ENCODE data around the gene CCDC116.
"Not testable (repeated sequence)": the region's sequence is repeated elsewhere in the genome, so short reads cannot be mapped to it uniquely, and the experiment has no call there.

Gene CCDC116

DNA sequence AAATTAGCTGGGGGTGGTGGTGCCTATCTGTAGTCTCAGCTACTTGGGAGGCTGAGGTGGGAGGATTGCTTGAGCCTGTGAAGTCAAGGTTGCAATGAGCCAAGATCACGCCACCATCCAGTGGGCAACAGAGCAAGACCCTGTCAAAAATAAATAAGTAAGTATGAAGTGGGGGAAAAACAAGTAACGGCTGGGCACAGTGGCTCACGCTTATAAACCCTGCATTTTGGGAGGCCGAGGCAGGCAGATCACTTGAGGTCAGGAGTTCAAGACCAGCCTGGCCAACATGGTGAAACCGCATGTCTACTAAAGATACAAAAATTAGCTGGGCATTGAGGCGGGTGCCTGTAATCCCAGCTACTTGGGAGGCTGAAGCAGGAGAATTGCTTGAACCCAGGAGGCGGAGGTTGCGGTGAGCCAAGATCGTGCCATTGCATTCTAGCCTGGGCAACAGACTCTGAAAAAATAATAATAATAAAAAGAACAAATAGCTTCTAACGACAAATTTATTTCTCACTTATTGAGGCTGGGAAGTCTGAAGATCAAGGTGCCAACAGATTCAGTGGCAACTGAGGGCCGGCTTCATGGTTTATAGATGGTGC lies 22.9 kb upstream of the CCDC116 start:
- DNase-seq (ENCODE audit: low read depth) = not testable (repeated sequence)

DNA sequence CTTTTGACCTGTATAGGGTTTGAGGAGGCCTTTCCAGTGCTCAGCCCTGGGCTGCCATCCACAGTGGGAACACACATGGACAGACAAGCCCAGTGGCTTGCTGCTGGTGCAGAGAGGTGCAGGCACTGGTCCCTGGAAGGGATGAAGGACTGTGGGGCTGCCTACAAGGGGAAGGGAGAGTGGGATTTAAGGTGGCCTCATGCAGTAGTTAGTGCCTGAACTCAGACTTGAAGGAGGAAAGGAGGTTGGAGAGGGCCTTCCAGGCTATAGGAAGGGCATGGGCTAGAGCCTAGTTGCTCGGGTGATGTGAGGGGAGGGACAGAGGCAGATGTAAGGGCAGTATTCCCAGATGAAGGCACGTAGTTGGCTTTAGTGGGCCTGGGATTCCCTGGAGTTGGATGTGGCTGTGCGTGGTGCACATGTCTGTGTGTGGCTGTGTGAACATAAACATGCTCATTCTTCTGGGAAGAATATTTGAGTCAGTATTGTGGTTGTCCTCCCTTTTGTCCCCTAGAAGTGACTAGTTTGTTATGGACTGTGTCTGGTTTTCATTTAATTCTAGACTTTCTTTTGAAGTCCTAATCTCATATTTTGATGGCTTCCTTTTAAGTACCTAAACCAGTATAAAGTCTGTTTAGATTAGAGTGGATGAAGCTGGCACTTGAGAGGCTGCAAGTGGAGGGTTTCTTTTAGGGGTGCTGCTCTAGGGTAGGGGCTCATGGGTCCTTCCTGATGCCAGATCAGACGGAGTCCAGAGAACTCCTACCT lies 21.2 kb upstream of the CCDC116 start:
- no peak for DNase-seq (ENCODE audit: low read depth)

DNA sequence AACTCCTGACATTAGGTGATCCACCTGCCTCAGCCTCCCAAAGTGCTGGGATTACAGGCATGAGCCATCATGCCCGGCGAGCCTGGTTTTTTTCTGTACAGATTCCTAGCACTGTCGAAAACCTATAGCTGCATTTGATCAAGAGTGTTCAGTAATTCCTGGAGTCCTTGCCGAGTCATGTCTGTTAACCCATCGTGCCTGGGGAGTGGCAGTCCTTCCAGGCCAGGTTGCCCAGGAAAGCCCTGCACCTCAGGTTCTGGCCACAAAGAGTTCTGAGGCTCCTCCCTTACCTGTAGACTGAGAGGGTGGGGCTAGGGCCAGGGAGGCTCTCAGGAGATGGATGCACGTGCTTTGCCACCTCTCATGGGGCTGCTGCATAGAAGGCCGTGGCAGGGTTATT lies 19.7 kb upstream of the CCDC116 start:
- DNase-seq (ENCODE audit: low read depth) = no peak

DNA sequence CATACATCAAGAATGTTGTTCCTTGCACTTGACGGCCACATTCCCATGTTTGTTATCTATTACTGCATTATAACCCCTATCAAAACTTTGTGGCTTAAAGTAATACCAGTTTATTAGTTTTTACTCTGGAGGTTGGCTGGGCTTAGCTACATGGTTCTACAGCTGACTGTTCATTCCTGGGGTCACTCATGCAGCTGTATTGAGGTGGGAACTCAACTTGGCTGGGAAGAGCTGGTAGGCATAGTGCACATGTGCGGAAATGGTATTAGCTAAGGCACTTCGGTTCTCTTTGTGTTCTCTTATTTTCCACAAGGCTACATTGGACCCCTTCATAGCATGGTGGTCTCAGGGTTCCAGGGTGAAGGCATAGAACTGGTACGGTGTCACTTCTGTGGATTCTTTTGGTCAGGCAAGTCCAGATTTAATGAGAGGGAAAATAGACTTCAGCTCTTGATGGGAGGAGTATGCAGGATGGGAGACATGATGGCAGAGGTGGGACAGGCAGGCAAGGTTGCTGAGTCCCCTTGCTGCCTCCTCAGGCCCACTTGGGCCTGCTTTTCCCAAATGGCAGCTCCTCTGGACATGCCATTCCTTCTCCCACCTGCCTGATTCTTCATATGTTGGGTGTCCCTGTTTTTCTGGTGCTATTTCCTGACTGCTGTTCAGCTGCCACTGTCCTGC lies 18.9 kb upstream of the CCDC116 start:
- no peak for DNase-seq (ENCODE audit: low read depth)

DNA sequence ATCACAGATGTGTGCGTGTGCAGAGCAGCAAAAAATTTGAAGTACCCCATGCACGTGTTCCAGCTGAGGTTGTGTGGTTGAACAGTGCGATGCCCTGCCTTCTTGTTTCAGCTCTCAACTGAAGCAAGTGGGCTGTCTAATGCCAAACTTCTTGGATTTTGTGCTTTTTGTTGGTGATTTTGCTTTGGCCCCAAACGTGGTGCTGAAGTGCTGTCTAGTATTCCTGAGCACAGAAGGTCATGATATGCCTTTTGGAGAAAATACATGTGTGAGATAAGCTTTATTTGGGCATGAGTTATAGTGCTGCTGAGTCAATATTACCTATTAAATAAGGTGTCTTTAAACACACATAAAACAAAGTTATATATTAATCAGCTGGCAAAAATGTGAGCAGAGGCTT lies 16.8 kb upstream of the CCDC116 start:
- no peak for DNase-seq (ENCODE audit: low read depth)

DNA sequence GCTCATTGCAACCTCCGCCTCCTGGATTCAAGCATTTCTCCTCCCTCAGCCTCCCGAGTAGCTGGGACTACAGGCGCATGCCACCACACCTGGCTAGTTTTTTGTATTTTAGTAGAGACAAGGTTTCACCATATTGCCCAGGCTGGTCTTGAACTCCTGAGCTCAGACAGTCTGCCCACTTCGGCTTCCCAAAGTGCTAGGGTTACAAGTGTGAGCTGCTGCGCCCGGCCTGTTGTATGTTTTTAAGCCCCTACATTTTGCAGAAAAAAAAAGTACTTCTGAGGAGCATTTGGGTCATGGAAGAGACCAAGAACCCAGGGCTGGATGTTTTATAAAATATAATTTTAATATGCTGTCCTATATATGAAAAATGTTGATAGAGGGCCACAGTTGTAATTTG lies 15.2 kb upstream of the CCDC116 start:
- DNase-seq (ENCODE audit: low read depth) = not testable (repeated sequence)

DNA sequence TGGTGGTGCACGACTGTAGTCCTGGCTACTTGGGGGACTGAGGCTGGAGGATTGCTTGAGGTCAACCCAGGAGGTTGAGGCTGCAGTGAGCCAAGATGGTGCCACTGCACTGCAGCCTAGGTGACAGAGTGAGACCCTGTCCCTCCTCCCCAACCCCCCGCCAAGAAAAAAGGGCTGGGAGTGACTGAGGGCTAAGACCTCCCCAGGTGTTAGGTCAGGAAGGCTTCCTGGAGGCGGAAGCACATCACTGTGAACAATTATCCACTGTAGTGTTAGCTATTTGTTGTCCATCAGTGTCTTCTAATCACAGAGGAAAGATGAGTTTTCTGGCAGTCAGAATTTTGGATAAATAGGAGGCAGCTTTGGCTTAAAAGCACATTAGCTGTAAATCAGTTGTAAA lies 11.5 kb upstream of the CCDC116 start:
- DNase-seq (ENCODE audit: low read depth) = no peak

DNA sequence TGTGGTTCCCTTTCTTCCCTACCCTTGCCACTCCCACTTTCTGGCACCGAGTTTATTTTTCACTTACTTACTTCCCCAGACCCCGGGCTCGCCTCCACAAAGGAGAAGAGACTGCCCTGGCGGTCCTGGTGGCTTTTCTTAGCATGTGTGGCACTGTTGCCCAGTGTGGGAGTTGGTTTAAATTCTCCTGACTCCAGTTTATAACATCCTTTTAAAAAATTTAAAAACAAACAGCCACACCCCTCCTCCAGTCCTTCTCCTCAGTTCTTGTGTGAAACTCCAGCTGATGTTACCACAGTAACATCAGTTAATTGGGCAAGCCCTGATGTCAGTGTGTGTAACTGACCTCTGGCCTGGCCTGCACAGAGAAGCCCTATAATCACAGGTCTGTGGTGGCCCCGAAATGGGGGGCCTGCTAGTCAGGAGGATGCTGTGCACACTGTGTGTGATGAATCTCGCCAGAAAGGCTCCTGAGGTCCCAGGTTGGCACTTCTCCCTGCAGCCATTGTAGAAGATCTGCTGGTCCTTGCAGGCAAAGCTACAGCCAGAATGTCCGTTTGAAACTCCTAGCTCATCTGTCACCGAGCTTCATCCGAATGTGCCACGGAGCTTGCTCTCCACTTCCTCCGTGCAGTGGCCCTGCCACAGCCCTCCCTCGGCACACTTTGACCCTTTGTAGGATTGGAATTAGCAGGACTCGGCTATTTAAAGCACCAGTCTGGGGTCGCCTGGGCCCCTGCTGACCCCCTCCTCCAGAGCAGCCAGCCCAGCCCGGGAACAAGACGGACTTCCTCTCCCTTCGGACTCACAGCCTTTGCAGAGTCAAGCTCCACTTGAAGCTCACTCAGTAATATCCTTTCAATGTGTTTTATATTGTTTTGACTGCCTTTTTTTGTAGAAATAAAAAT lies 10.3 kb upstream of the CCDC116 start:
- DNase-seq (ENCODE audit: low read depth) = no peak

DNA sequence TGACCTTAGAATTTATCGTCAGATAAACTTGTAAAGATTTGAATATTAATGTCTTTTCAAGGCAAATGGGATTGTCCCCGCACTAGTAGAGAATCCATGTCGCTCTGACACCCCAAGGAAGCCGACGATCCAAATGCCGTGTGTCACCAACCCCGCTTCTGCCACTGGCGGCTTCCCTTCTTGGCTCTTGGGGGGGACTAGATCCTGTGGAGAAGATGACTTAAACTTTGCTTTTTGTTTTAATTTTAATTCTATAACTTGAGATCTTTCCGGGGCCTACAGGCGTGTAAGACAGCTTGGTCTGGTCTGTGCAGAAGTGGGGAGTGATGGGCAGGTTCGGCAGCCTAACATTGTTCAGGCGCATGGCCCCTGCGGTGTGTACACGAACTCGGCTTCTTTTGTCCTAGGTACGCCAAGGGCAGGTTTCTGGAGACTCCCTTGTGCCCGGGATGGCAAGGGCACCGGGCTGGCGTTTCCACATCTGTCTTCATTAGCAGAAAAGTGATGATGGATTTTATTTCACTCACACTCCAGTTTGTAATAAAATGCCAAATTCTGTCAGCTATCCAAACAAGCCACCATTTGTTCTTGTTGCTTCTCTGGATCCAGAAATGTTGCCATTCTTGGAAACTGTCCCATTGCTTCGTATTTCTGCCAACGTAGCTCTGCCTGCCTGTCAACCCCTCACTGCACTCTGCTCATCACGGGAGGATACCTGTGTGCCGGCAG lies 9.5 kb upstream of the CCDC116 start:
- DNase-seq (ENCODE audit: low read depth) = no peak

DNA sequence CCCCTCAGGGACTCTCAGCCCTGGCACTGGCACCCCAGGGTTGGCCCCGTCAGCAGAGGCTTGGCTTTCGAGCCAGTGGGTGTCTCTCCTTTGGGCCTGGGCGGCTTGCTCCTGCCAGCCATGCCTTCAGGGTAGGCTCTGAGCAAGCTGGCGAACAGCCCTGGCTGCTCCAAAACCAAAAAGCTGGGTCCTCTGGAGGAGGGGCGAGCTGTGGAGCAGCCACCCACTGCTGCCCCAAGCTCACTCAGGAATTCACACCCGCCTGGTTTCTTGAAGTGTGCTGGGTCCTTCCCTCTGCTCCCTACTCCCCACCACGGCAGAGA lies 9.0 kb upstream of the CCDC116 start:
- no peak for DNase-seq (ENCODE audit: low read depth)

DNA sequence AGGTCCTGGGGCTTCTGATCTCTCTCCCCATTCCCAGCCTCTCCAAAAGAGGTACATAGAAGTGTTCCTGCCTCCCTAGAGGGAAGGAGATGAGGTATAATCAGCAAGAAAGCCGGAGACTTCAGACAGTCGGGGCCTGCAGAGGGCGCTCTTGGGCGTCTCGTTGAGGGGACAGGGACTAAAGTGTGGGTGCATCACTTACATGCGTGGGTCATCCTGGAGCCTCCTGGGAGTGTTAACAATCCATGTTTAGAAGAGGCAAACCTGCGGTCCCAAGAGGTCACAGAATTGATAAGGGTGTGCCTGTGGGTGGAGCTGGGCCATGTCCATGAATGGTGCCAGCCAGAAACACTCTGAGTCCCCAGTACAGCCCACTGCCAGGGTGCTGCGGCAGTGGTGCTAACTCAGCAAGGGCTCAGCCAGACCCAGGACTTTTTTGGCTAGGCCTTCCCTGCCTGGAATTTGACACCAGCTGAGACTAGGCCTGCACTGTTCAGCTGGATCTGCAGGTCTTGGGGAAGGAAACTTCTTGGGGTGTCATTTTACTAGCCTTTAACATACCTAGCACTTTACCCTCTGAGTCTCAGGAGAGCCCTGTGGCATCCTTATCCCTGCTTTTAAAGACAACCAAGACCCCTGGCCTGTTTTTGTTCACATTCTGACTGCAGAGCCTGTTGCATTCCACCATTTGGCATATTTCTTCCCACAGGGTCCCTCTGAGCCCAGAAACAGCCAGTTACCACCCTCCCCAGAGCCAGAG lies 8.3 kb upstream of the CCDC116 start:
- no peak for DNase-seq (ENCODE audit: low read depth)

DNA sequence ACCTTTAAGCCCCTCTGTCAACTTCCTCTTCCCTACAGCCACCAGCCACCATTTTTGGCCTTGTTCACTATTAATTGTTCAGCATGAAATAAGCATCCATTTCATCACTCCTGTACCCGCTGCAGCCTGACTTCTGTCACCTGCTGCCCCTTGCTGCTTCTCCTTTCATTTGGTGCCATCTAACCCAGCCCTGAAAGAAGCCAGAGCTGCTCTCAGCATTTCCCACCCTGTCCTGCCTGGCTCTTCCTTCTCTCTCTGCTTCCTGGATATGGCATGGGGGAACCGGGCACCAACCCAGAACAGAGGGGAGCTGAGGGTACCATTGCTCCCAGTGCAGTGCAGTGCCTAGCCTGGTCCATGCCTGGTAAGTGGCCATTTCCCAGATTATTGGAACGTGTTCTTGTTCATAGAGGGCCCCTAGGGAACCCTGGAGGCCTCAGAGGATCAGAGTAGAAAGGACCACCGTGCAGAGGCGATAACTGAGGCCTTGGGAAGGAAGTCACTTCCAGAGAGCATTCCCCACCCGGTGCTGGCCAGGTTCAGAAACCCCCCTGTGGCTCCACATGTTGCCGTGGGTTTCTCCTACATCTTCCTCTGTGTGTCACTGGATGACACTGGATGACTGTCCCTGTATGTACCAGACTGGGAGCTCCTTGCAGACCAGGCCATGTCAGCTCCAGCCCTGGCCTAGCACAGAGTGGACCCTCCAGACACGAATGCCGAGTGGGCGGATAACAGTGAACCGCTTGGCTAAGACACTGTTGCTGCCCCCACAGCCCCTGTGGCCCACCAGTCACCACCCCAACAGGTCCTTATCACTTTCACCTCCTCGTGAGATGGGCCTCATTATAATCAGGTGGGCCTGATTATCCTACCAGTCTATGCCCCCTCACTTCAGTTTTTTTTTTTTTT lies 7.4 kb upstream of the CCDC116 start:
- no peak for DNase-seq (ENCODE audit: low read depth)

DNA sequence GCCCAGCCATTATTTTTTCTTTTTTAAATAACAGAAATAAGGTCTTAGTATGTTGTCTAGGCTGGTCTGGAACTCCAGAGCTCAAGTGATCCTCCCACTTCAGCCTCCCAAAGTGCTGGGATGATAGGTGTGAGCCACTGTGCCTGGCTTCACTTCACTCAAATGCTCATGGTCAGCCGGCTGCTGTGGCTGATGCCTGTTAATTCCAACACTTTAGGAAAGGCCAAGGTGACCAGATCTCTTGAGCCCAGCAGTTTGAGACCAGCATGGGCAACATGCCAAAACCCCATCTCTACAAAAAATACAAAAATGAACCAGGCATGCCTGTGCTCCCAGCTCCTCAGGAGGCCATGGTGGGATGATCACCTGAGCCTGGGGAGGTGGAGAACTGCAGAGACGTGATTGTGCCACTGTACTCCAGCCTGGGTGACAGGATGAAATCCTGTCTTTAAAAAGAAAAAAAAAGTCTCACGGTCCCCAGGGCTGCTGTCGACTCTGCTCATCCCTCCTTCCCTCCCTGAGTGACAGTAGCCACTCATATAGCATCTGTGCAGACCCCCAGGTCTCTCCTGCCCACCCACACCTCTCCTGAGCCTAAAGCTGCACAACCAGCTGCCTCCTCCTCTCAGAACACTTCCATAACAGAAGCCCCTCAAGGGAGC lies 6.4 kb upstream of the CCDC116 start:
- no peak for DNase-seq (ENCODE audit: low read depth)

DNA sequence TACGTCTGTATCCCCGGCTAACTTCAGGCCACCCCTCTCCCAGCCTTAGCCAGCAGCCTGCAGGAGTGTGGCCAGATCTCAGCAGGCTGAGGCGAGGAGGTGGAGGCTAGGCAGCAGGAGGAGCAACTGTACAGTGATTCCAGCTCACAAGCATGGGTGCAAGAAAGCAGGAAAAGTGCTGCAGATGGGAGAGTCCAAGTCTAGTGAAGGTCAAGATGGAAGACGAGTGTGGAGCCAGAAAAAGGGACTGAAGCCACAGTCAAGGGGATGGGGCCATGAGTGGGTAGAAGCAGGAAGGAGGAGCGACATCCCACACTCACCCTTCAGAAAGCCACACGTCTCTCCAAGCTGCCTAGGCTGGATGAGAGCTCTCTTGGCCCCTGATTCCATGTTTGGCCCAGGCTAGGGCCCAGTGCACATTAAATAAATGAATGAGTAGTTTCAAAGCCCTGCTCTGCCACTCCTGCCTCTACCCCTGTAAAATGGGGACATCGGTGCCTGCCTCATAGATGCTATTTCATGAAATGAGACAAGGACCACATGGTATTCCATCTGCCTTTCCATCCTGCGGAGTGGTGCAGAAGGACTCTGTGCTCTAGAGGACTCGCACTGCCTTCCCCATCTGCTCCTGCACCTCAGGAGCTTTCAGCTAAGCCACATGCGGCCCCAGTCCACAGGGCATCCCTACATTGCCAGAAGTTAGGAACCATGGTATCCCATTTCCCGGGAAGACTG lies 5.7 kb upstream of the CCDC116 start:
- no peak for DNase-seq (ENCODE audit: low read depth)

DNA sequence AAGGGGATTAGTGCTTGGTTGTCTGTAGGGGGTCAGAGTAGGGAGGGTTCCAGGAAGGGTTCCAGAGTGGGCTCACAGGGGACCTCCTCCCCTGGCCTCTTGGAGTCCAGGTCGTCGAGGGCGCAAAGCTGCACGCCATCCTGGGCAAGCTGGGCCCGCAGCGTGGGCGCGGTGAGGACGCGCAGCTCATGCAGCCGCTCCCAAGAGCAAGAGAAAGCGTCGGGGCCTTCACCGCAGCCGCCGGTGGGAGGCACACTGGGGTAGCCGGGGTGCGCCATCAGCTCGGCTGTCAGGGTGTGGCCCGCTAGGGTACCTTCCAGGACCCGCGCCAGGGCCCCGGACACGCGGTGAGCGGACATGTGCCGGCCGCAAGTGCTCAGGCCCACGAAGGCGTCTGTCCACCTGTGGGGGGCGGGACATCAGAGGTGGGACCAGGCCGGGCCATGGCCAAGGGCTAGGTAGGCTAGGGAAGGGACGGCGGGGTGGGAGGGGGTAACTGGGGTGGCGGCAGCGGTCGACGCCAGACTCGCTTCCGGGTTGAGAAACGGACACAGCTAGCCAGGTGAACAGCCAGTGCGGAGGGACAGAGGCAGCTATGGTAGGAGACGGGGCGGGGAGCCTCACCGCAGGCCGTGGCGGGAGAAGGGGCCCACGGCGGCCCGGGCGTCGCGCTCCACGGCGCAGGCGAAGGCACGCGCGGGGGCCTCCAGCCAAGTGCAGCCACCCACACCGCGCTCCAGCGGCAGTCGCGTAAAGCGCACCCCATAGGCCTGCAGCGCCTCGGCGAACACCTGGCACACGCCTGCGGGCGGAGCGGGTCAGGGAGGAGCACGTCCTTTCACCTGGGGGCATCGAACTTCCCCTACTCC lies 3.9 kb upstream of the CCDC116 start:
- no peak for DNase-seq (ENCODE audit: low read depth)

DNA sequence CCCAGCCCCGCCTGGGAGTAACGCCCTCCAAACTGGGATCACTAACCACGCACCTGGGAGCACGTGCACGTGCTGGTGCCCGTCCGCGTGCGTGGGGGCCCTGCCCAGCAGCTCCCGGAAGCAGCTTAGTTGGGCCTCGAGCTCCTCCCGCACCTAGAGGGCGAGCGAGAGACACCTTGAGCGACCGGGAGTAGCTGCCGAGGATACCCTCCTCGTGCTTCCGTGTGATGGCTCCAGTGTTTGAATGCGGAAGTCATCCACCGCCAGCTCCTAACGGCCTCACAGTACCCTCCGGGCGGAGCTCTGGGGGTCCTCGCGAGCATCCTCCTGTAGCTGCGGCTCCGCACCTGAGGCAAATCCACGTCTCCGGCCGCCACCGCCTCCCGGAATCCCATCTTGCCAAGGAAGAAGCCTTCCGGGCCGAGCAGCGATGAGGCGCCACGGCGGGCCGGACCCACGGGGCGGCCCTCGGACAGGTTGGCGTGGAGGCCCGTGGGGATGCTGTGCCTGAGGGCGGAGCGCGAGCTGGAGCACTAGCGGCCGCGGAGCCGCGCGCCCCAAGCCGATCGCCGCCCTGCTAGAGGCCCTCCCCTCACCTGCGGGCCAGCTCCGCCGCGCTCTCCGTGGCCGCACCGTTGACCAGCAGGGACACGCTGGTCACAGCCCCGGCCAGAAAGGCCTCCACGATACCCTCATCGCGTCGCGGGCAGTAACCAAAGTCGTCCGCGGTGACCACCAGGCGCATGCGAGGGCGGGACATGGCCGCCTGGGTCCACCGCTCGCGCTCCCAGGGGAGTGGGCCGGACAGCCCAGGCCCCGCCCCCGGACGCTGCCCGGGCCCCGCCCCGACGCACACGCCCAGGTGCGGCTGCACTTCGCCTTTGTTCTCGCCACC lies 3.1 kb upstream of the CCDC116 start, which contains the start of gene YDJC:
YDJC (minus strand) TSS at position 768 of the 895 bp plus-strand sequence; CDS start at position 760, 8 bp downstream.
- DNase-seq (ENCODE audit: low read depth) = peak; percentile 50

DNA sequence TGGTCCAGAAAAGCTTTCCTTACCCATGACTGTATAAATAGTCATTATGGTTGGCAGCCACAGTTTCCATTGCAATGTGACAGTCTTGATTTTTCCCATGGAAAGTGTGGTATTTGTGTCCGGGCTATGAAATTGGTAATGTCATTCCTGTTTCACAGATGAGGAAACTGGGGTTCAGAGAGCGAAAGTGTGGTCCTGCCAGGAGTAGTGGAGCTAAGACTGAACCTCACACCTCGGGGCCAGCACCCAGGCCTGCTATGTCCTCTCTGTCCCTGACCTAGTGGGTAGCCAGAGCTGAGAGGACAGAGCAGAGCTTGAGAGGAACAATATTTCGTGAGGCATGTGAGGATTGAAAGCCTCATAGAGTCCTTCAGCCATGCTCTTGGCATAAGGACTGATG lies 1.5 kb upstream of the CCDC116 start:
- no peak for DNase-seq (ENCODE audit: low read depth)
